Bronchial epithelial cell (primary cell): ENCODE data around the gene UBE2V1. TPM values are rescaled to one million over a fixed set of nuclear protein-coding genes. Genes with fewer than 3 reads are reported as not detected.

Experiments used
- DNase-seq: peaks from one replicate; pipeline ENCODE4 v3.0.0-alpha.2; 2010; ENCODE audit warnings: low read depth
- FAIRE-seq: peaks from 2 replicates; lab custom pipeline; 2011; peaks lifted over from hg19 to GRCh38; lab: Jason Lieb, UNC
- H3K27me3 ChIP-seq: 2 replicates; pipeline ENCODE4 v1.5.1; 2011; ENCODE audit warnings: low read length; ENCODE audit not compliant: control insufficient read depth, insufficient read depth
- H3K36me3 ChIP-seq: 2 replicates; pipeline ENCODE4 v1.5.1; 2011; ENCODE audit warnings: low read length; ENCODE audit not compliant: control insufficient read depth, insufficient read depth
- H3K4me3 ChIP-seq: 2 replicates; pipeline ENCODE4 v1.5.1; 2011; ENCODE audit warnings: mild to moderate bottlenecking, low read depth, low read length, control low read depth
- total RNA-seq: library from RNA; depleted of rRNA; stranded (reverse); fragments of >200 nt; gene quantifications from 2 replicates; pipeline ENCODE4 v1.2.1, GENCODE V29; 2014
- TF ChIP-seq, protein P1 (sequence below): IDR thresholded peaks from 2 replicates; pipeline ENCODE4 v1.5.1; 2011; ENCODE audit warnings: mild to moderate bottlenecking, moderate library complexity, low read length, control low read depth, inconsistent platforms; ENCODE audit not compliant: insufficient read depth, severe bottlenecking

UBE2V1 gene
- total RNA-seq, 1 donor from 2014 or later = 18.4 TPM

- TF ChIP-seq, protein P1, sequence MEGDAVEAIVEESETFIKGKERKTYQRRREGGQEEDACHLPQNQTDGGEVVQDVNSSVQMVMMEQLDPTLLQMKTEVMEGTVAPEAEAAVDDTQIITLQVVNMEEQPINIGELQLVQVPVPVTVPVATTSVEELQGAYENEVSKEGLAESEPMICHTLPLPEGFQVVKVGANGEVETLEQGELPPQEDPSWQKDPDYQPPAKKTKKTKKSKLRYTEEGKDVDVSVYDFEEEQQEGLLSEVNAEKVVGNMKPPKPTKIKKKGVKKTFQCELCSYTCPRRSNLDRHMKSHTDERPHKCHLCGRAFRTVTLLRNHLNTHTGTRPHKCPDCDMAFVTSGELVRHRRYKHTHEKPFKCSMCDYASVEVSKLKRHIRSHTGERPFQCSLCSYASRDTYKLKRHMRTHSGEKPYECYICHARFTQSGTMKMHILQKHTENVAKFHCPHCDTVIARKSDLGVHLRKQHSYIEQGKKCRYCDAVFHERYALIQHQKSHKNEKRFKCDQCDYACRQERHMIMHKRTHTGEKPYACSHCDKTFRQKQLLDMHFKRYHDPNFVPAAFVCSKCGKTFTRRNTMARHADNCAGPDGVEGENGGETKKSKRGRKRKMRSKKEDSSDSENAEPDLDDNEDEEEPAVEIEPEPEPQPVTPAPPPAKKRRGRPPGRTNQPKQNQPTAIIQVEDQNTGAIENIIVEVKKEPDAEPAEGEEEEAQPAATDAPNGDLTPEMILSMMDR = no peak
- H3K4me3 ChIP-seq = no peak overlapping the region
- FAIRE-seq (no peak), DNase-seq (no peak)
- peaks cover 11% of the 10 kb centered on the region for H3K27me3 ChIP-seq
- H3K36me3 ChIP-seq = no peaks in the 10 kb centered on the region
Measured at GRCh38 chr20:50055524-50056083, 57.3 kb downstream of the UBE2V1 start.

DNA sequence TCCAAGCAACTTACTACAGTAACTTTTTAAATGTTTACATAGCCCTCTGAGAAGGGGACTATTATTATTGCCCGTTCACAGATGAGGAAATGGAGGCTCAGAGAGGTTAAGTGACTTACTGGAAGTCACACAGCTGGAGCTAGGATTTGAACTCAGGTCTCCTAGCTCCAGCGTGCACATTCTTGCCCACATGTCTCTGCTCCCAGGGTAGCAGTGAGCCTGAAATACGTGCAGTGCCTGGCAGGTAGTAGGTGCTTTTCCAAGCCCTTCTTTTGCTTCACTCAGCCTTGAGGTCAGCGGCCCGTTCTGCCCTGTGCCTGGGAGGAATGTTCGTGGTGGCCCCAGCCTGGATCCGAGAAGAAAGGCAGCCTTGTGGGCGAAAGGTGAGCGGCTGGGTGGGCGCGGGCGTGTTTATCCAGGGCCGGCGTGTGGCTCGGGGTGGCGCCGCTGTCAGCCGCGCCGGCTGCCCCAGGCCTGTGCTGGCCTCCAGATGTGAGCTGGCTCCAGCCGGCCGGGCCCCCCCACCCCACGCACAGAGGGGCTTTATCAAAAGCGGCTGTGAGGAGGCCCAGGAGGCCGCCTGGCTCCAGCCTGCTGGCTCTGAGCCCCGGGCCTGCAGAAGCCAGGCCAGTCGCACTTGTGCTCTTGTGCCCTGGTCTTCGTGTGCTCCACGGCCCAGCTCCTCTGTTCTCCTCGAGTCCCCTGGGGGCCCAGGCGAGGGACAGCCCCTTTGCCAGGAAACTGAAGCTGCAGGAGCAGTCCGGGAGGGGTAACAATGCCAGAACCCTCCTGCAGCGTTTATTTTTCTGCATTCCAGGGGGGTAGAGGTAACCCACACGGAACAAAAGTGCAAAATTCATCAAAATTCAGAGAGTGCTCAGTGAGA lies 58.1 kb downstream of the UBE2V1 start:
- no peak for FAIRE-seq
- TF ChIP-seq, protein P1 = no peak
- no peak overlapping the region for H3K4me3 ChIP-seq

DNA sequence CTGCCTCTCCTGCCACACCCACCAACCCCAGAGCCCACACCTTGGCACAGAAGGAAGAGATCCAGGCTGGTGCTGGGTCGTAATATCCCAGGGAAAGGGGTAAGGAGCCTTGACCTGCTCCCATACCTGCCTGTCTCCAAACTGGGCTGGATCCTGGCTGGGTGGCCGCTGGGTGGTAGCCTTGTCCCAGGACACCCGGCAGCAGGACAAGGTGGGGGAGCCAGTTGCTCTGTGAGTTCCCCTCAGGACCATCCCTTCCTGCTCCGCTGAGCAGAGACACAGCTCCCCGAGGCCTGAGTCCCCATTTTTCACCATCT lies 58.8 kb downstream of the UBE2V1 start:
- FAIRE-seq (no peak), DNase-seq (no peak)
- TF ChIP-seq, protein P1 = no peak

More for the DNA sequence above, 58.1 kb downstream of the UBE2V1 start:
- DNase-seq = no peak
- no peaks in the 10 kb centered on the region for H3K36me3 ChIP-seq
- H3K27me3 ChIP-seq = peaks cover 11% of the 10 kb centered on the region

DNA sequence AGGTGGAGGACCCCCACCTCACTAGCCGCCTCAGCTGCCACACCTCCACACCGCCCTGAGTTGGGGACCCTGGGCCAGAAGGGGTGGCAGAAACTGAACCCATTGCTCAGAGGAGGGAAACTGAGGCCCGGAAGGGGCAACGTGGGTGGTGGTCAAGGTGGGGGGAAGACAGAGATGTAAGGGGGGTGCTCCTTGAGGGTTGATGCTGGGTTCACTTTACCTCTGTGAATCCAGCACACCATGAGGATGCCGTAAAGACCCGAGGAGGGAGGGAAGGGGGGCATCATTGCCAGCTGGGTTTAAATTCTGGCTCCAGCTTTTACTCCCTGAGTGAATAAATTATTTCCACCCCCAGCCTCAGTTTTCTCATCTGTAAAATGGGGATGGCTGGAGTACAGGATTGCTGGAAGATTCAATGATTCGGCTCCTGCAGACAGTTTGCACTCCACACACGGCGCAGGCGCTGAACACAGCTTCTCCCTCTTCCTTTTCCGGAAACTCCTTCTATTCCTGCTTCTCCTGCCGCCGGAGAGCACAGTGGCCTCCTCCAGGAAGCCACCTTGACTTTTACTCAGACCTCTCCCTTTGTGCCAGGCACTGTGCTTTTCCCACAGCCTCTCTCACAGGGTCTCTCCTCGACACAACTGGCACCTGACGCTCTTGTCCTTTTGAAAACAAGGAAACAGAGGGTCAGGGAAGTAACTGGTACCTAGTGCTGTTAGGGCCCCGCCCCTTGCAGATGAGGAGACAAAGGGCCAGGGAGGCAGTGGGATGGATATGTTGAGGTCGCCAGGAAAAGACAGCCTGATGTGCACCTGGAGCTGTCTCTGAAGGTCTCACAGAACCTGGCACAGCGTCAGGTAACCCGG lies 59.4 kb downstream of the UBE2V1 start:
- TF ChIP-seq, protein P1 = no peak
- peaks cover 11% of the 10 kb centered on the region for H3K27me3 ChIP-seq
- no peaks in the 10 kb centered on the region for H3K36me3 ChIP-seq
- no peak for FAIRE-seq
- no peak overlapping the region for H3K4me3 ChIP-seq
- no peak for DNase-seq

More for the DNA sequence above, 58.8 kb downstream of the UBE2V1 start:
- H3K27me3 ChIP-seq = peaks cover 11% of the 10 kb centered on the region
- H3K4me3 ChIP-seq = no peak overlapping the region
- H3K36me3 ChIP-seq = no peaks in the 10 kb centered on the region

GRCh38 chr20:50052550-50053361 lies 60.2 kb downstream of the UBE2V1 start:
- TF ChIP-seq, protein P1 = no peak
- DNase-seq (no peak), FAIRE-seq (no peak)
- no peaks in the 10 kb centered on the region for H3K36me3 ChIP-seq
- H3K4me3 ChIP-seq = no peak overlapping the region
- peaks cover 11% of the 10 kb centered on the region for H3K27me3 ChIP-seq
